Gastrocnemius medialis (tissue), 4 donors: ENCODE results near the gene NISCH.

Experiments
- POLR2A ChIP-seq, 2 donors: fragments of 450-650 bp; IDR thresholded peaks; one replicate each; pipeline ENCODE4 v1.6.1; 2017; ENCODE audit warnings: antibody characterized with exemption in 2 of 2, mild to moderate bottlenecking in 2 of 2, moderate library complexity in 2 of 2
- TF ChIP-seq, protein P1 (sequence below), 5 experiments: fragments of 450-650 bp in 3 of 5; fragments of 200-600 bp in 2 of 5; sonication (generic) in 2 of 5; IDR thresholded peaks in 4 of 5; conservative IDR thresholded peaks in 1 of 5; 1 replicate in 4 of 5; 2 replicates in 1 of 5; pipeline ENCODE4 v1.5.1; 2016 to 2019; ENCODE audit warnings: antibody characterized with exemption in 5 of 5, mild to moderate bottlenecking in 3 of 5, moderate library complexity in 3 of 5

- TF ChIP-seq, protein P1, sequence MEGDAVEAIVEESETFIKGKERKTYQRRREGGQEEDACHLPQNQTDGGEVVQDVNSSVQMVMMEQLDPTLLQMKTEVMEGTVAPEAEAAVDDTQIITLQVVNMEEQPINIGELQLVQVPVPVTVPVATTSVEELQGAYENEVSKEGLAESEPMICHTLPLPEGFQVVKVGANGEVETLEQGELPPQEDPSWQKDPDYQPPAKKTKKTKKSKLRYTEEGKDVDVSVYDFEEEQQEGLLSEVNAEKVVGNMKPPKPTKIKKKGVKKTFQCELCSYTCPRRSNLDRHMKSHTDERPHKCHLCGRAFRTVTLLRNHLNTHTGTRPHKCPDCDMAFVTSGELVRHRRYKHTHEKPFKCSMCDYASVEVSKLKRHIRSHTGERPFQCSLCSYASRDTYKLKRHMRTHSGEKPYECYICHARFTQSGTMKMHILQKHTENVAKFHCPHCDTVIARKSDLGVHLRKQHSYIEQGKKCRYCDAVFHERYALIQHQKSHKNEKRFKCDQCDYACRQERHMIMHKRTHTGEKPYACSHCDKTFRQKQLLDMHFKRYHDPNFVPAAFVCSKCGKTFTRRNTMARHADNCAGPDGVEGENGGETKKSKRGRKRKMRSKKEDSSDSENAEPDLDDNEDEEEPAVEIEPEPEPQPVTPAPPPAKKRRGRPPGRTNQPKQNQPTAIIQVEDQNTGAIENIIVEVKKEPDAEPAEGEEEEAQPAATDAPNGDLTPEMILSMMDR (IDR thresholded peaks at IDR 0.05 in 4 of 5, conservative IDR thresholded peaks at IDR 0.05 in 1 of 5) = peak; percentile 53 to 76 (median 74)
- no peak for TF ChIP-seq POLR2A (IDR thresholded peaks at IDR 0.05)
Observed at GRCh38 chr3:52428151-52429005, 27.0 kb upstream of the NISCH start.
